ENCODE results near the gene SNX21. TPM values are rescaled to one million over a fixed set of nuclear protein-coding genes. Genes with fewer than 3 reads are reported as not detected.
A peak's percentile ranks its signal among the peaks of the same experiment; 100 is the strongest.

Gene SNX21
- total RNA-seq, 1 donor from 2014 or later = 24.7 TPM

DNA sequence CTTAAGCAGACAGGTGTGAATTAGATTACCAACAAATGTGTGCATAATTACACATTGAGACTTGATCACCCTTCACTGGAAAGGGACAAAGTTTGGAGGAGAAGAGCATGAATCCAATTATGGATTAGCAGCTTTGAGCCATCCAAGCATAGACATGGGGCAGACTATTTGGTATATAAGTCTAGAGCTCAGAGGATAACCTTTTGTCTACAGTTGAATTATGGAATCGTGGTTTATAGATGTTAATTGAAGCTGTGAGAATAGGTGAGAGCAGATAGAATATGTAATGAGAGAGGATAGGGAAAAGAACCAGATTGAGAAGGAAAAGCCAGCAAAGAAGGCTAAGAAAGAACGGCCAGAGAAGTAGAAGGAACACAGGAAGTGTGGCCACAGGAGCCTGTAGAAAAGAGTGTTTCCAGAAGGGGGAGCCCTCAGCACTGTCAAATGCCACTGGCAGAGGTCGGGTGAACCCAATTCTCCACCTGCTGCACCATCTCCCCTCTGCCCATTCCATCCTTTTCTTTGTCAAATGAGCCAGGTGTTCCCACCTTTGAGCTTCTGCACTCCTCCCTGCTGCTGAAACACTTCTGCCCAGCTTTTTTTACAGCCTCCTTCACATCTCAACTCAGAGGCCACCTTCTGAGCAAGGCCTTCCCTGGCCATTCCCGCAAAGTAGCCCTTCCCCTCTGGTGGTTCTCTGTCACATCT lies 34.5 kb upstream of the SNX21 start:
- TF ChIP-seq, protein P1, sequence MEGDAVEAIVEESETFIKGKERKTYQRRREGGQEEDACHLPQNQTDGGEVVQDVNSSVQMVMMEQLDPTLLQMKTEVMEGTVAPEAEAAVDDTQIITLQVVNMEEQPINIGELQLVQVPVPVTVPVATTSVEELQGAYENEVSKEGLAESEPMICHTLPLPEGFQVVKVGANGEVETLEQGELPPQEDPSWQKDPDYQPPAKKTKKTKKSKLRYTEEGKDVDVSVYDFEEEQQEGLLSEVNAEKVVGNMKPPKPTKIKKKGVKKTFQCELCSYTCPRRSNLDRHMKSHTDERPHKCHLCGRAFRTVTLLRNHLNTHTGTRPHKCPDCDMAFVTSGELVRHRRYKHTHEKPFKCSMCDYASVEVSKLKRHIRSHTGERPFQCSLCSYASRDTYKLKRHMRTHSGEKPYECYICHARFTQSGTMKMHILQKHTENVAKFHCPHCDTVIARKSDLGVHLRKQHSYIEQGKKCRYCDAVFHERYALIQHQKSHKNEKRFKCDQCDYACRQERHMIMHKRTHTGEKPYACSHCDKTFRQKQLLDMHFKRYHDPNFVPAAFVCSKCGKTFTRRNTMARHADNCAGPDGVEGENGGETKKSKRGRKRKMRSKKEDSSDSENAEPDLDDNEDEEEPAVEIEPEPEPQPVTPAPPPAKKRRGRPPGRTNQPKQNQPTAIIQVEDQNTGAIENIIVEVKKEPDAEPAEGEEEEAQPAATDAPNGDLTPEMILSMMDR (IDR thresholded peaks at IDR 0.05; ENCODE audit: borderline replicate concordance) = peak; percentile 77
- peaks cover 18% of the 10 kb centered on the region for H3K4me1 ChIP-seq
- H3K27ac ChIP-seq (replicated peaks) = no peak overlapping the region
- H3K9me3 ChIP-seq (replicated peaks) = no peaks in the 10 kb centered on the region
- H3K4me3 ChIP-seq = no peak overlapping the region
- H3K36me3 ChIP-seq = peaks cover 64% of the 10 kb centered on the region
- H3K27me3 ChIP-seq (ENCODE audit: low read depth) = no peaks in the 10 kb centered on the region
- DNase-seq = no peak
- intact Hi-C loops (cut with micrococcal nuclease) = no loop called here

DNA sequence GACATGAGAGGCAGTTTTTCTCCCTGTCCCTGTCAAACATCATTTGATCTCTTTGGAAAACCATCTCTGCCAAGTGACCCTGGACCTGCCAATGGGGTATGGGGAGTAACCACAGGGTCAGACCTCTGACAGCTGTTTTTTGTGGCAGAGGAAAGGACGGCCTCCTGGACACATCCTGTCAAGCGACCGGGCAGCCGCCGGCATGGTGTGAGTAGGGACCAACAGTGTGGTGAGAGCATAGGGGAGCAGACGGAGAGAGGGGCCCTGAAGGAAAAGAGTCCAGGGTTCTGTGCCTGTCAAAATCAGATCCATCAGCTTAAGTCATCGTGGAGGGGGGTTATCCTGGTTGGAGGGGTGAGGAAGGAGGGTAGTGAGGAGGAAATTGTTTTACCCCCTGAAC lies 31.7 kb upstream of the SNX21 start:
- no peaks in the 10 kb centered on the region for H3K27me3 ChIP-seq (ENCODE audit: low read depth)
- intact Hi-C loops (cut with micrococcal nuclease) = no loop called here
- H3K36me3 ChIP-seq = peaks cover 64% of the 10 kb centered on the region

DNA sequence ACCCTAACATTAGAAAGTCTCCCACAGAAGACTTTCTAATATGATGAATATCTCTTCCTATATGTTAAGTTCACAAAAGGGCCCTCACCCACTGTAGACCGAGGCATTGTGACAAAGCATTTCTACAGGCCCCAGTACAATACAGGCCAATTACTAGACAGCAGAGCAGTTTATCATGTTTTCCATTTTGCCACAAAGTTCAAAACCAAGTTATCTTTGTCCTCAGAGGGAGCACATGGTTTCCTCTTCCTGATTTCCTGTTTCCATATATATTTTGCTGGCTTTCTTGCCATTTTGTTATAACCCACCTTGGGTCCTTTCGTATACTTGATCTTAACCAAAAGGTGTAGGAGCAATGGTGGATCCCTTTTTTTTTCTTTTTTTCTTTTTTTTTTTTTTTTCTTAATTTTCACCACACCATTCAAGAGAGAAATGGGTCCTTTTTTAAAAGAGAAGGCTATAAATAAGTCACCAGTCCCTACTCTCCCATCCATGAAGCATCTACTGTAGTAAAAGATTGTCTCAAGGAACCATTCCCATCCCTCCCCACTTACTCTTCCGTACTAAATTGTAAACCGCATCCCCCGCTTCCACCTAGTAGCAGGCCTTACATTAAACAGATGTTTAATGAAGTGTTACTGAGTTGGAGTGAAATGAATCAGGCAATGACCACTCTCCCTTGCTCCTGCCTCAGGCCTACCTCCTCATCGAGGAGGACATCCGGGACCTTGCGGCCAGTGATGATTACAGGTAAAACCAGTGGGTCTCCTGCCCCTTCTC lies 23.2 kb upstream of the SNX21 start:
- TF ChIP-seq, protein P1 (IDR thresholded peaks at IDR 0.05; ENCODE audit: borderline replicate concordance) = no peak
- H3K27ac ChIP-seq (replicated peaks) = no peak overlapping the region
- H3K4me1 ChIP-seq = peaks cover 15% of the 10 kb centered on the region
- DNase-seq = no peak
- no peak overlapping the region for H3K4me3 ChIP-seq
- no peaks in the 10 kb centered on the region for H3K27me3 ChIP-seq (ENCODE audit: low read depth)
- H3K36me3 ChIP-seq = peaks cover 61% of the 10 kb centered on the region
- H3K9me3 ChIP-seq (replicated peaks) = no peaks in the 10 kb centered on the region
- intact Hi-C loops (cut with micrococcal nuclease) = no loop called here

More for the DNA sequence above, 31.7 kb upstream of the SNX21 start:
- H3K4me1 ChIP-seq = peaks cover 10% of the 10 kb centered on the region
- DNase-seq = no peak
- no peak overlapping the region for H3K27ac ChIP-seq (replicated peaks)
- no peak overlapping the region for H3K4me3 ChIP-seq
- TF ChIP-seq, protein P1 (IDR thresholded peaks at IDR 0.05; ENCODE audit: borderline replicate concordance) = no peak
- H3K9me3 ChIP-seq (replicated peaks) = no peaks in the 10 kb centered on the region

DNA sequence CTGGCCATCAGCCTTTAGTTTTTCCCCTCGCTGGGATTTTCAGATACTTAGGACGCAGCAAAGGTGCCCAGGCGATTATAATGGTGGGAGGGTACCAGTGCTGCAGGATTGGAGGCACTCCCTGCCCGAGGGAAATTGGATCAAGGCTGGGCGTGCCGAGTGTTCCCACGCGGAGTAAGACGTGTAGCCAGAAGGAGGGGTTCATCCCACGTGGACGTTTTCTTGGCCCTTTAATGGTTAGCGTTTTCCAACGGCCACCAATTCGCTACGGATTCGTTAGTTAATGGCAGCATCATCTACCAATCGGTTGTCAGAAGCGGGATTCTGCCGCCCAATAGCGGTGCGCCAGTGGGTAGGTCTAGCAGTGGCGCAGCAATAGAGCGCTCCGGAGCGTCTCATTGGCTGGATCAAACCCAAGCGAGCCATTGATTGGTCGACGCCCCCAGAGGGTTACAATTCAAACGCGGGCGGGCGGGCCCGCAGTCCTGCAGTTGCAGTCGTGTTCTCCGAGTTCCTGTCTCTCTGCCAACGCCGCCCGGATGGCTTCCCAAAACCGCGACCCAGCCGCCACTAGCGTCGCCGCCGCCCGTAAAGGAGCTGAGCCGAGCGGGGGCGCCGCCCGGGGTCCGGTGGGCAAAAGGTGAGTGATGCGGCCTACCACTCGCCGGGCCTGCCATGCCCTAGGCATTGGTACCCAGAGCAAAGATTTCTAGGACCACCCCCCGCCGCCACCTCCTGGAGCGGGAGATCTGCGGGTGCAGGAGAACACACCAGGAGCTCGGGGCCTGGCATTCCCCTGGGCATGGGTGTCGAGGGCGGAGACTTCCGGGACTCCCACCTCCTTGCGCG lies 21.2 kb upstream of the SNX21 start, which contains the start of gene UBE2C:
Gene UBE2C, plus strand, starts transcription at position 488 of the 849 bp plus-strand sequence. Its CDS starts 52 bp downstream, at position 540.
- no peaks in the 10 kb centered on the region for H3K9me3 ChIP-seq (replicated peaks)
- TF ChIP-seq, protein P1 (IDR thresholded peaks at IDR 0.05; ENCODE audit: borderline replicate concordance) = no peak
- intact Hi-C loops (cut with micrococcal nuclease) = no loop called here

DNA sequence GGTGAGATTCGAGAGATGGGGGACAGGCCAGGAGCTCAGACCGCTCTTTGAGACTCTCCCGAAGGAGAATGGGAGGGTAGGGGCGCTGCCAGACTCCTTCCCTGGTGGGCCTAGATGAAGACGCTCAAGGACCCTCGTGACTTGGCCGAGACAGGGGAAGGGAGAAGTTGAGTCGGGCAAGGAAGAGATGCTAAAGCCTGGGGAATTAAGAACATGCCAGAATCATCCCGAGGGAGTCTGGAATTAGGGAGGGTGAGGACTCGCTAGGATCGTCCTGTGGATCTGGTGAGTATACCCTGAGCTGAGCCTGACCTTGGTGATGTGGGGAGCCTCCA lies 20.6 kb upstream of the SNX21 start:
- TF ChIP-seq, protein P1 (IDR thresholded peaks at IDR 0.05; ENCODE audit: borderline replicate concordance) = no peak
- intact Hi-C loops (cut with micrococcal nuclease) = no loop called here
- peak overlapping the region; percentile 71 for H3K4me3 ChIP-seq
- no peak for DNase-seq
- no peaks in the 10 kb centered on the region for H3K27me3 ChIP-seq (ENCODE audit: low read depth)
- no peak overlapping the region for H3K27ac ChIP-seq (replicated peaks)
- H3K4me1 ChIP-seq = peaks cover 15% of the 10 kb centered on the region
- no peaks in the 10 kb centered on the region for H3K9me3 ChIP-seq (replicated peaks)
- H3K36me3 ChIP-seq = peaks cover 35% of the 10 kb centered on the region

More for the DNA sequence above, 21.2 kb upstream of the SNX21 start, which contains the start of gene UBE2C:
- H3K4me1 ChIP-seq = peaks cover 15% of the 10 kb centered on the region
- H3K27ac ChIP-seq (replicated peaks) = peak within 1 kb of the TSS; percentile 61
- DNase-seq = peak; percentile 96
- H3K36me3 ChIP-seq = peaks cover 41% of the 10 kb centered on the region
- no peaks in the 10 kb centered on the region for H3K27me3 ChIP-seq (ENCODE audit: low read depth)
- H3K4me3 ChIP-seq = peak within 1 kb of the TSS; percentile 71

All from left ventricle myocardium inferior (tissue), 1 donor.